CD4-positive, alpha-beta T cell treated with Interleukin-15 for 4 hours (primary cell): Measurements from ENCODE around the gene MTARC1.

Source experiments
- DNase-seq: peaks from one replicate; pipeline ENCODE4 v3.0.0-alpha.2; 2020; ENCODE audit warnings: low spot score

The MTARC1 gene

GRCh38 chr1:220806408-220806807 lies 19.7 kb downstream of the MTARC1 start:
- DNase-seq: no peak

DNA sequence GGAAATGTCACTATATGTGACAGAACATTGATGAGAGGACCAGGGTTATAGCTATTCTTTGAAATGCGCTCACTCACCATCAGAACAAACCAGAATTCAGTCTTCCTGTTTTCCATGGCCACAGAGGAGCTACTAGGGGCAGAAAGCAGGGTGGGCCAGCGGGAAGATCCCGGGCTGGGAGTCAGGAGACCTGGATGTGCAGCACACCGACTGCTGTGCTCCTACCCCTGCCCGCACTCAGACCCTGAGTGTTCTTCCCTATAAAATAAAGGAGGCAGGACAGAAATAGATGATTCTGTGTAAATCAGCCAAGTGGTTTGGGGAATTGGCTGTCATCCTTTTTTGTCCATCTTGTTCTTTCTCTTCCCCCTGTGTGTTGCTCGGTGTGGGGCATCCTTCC lies 21.0 kb downstream of the MTARC1 start:
- DNase-seq: no peak

DNA sequence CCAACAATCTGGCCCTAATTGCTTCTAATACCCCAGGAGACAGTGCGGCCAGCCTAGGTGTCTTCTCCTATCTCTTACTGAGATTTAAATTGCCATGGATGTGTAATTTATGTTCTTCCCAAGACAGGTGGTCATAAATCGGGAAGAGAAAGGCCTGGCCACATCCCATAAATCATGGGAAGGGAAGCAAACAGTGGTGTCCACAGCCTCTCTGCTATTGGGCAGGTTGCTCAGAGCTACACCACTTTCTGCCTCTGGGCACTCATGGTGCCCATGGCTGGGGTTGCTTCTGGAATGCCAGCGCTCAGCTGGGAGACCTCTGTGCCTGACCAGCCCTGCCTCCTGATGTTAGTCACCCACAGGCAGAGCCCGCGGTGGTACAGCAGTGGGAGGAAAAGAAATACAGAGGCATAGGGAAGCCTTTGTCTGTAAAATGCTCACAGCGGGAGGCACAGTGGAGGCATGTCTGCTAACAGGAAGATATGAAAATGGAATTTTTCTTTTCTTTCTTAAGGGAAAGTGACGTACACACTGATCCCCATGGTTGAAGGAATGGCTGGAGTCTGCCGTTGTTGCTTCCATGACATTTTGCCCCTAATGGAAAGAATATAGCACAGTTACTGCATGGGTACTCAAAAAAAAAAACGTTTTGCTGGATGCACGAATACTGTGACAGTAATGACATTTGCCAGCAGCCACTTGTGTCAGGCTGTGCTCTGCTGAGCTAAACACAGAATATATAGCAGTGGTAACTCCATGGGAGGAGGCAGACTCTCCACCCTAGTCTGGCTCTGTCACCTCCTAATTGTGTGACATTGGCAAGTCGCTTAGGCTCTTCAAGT lies 21.9 kb downstream of the MTARC1 start:
- no peak for DNase-seq

DNA sequence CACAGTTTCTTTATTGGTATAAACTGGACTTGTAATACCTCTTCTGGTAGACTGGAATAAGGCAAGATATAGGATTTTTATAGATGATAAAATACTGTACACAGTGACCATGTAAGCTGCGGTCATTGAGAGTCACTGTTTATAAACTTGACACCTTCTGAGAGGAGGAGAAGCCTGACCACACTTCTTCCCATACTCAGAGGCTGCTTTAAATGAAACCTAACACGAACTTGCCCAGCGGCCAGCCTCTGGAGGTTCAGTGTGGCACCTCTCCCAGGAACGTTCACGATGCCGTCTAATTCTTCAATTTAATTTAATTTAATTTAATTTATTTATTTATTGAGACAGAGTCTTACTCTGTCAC lies 22.5 kb downstream of the MTARC1 start:
- DNase-seq: no peak

DNA sequence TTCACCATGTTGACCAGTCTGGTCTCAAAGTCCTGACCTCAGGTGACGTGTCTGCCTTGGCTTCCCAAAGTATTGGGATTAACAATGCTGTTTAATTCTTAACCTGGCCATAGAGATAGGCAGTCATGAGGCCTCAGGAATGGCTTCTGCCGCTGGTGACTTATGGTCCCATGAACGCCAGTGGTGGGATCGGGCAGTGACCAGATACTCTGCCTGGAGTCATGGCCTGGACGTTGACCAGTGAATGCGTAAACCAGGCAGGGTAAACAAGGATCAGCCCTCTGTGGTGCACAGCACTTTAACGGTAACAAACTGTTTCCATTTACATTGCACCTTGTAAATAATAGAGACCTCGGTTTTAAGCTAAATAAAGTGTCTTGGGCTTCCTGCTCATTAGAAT lies 23.0 kb downstream of the MTARC1 start:
- DNase-seq: no peak

GRCh38 chr1:220810179-220810653 lies 23.5 kb downstream of the MTARC1 start:
- DNase-seq: peak; percentile 65

GRCh38 chr1:220810963-220811362 lies 24.2 kb downstream of the MTARC1 start:
- no peak for DNase-seq

GRCh38 chr1:220811695-220812094 lies 25.0 kb downstream of the MTARC1 start:
- DNase-seq: no peak

GRCh38 chr1:220812308-220812707 lies 25.6 kb downstream of the MTARC1 start:
- DNase-seq: no peak

DNA sequence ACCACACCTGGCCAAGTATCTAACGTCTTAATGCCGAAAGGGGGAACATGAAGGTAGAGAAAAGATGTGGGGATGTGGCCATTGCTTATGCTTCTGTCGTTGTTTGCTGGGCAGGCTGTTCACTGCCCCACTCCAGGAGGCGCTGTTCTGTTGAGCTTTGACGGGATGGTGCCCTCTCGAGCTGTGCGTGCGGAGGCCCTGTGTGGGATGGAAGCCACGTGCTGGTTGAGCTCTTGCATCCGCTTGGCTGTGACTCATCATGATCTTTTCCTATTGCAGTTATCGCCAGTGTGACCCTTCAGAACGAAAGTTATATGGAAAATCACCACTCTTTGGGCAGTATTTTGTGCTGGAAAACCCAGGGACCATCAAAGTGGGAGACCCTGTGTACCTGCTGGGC lies 26.3 kb downstream of the MTARC1 start:
- no peak for DNase-seq

DNA sequence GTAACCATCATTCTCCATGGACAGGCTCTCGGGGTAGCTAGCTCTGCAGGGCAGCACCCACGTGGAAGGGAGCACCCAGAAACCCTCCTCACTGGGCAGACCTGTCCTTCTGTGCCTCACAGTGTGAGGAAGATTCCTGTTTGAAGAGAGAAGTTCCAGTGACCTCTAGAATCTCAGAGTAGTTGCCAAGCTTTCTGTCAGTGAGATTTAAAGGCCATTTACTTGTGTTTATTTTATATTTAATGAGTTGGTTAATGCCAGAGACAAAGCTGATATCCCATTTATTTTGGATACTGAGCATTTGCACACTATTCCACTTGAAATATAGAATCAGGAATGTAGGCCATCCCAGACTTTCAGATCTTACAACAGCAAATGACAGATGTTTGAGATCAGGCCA lies 28.7 kb downstream of the MTARC1 start:
- DNase-seq: no peak

- DNase-seq: no peak
Observed at GRCh38 chr1:220817907-220818306, 31.2 kb downstream of the MTARC1 start.

GRCh38 chr1:220818421-220819173 lies 31.9 kb downstream of the MTARC1 start:
- no peak for DNase-seq

- no peak for DNase-seq
Observed at GRCh38 chr1:220819467-220820026, 32.8 kb downstream of the MTARC1 start.

- no peak for DNase-seq
Observed at GRCh38 chr1:220824031-220824989, 37.6 kb downstream of the MTARC1 start.

DNA sequence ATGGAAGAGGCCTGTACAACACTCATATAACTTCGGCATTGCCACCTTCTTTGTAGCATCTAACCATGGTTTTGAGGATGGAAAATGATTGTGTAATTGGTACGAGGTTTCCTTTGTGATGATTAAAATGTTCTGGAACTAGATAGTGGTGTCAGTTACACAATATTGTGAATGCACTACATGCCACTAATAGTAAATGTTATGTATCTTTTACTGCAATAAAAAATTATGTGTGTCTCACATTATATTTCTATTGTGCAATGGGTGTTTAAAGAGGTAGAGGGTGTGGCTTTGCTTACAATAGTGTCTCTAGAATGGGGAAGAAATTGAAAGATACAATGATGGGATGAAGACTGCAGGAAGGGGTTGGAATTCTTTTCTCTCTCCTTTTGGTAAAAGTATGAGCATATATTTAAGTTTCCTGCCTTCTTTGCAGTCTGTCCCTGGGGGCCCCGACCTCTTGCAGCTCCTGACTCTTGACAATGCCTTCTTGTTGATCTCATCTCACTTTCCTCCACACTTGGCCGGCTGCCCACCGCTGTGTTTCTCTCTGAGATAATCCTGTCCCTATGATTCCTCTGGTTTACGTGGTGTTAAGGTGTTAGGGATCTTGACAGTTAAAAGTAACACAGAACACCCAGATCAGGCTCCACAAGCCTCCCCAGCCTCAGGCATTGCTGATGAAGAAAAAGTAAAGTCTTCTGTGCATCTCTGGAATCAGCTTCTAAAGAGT lies 39.3 kb downstream of the MTARC1 start:
- no peak for DNase-seq

DNA sequence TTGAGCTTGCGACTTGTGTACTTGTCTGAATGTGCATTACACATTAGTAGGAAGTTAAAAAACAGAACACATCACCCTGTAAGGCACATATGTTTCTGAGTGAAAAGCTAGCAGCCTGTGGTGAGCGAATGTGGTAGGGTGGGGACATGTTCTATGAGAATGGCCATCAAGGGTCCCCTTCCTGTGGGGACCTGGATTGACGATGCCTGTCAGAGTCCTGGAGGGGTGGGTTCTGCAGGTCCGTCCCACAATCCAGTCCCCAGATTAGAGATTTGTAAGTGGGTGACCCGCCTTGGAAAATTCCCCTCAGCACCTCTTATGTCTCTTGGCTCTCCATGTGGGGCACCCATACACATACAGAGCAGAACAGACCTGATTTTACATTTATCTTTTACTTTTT lies 40.0 kb downstream of the MTARC1 start:
- no peak for DNase-seq

DNA sequence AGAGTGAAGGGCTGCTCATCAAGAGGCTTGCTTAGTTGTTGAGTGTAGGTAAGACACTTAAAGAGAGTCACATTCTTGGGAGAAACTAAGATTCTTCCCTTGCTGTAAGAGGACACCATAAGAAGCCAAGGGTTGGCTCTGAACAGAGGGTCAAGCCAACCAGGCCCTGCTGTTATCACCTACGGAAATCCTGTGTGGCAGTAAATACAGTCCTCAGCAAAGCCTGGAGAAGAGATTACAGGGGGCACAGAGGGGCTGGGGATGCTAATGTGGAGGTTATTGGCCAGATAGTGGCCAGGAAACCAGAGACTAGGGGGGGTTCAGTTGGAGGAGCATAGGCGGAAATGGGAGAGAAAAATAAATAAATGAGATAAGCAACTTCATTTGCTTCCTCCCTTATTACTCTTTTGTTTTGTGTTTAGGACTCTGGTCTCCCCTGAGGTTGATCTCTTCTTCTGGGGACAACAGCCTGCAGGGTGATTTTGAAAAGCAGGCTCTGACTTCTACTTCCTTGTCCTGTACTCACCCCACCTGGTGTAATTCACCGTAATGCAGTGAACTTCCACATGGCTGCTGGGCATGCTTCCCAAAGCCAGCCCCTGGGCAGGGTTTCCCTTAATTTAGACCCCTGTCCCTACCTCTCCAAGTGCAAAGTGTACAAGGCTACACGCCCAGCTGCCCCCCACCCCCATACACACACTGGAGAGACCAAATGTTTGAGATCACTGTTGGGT lies 40.9 kb downstream of the MTARC1 start:
- DNase-seq: no peak

- no peak for DNase-seq
Observed at GRCh38 chr1:220828179-220828490, 41.4 kb downstream of the MTARC1 start.

DNA sequence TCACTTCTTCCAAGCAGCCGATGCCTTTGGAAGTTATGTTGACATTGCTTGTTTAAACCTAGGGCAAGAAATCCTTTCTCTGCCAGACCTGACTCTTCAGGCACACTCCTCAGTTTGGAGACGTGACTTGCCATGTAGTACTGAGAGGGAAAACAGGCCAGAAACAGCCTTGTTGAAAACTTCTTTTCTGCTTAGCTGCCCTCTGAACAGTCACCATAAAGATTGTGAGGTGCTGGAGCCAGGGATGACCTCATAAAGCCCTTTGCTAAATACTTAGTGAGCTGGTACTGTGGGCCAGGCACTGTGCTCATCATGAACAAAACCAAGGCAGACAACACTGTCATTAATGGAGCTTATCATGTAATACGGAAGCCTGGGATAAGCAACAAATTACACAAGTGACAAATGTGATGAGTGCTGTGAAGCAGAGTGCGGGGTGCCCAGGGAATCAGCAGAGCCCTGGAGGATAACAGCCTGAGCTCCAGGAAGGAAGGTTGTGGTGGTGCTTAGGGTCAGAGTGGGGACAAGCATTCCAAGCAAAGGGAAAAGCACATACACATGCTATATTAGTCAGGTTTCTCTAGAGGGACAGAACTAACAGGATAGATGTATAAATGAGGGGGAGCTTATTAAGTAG lies 42.4 kb downstream of the MTARC1 start:
- DNase-seq: no peak
